A549 (cell line): ENCODE results near the gene ZNF831.

Experiments used
- HDAC2 ChIP-seq: fragments of 200-600 bp; sonication (generic); IDR thresholded peaks from 2 replicates; pipeline ENCODE4 v1.6.1; 2016
- JUNB ChIP-seq: fragments of >200 bp; sonication (Bioruptor Twin); formaldehyde crosslinking; IDR thresholded peaks from 2 replicates; pipeline ENCODE4 v1.6.1; 2016
- KDM1A ChIP-seq: fragments of 200-600 bp; sonication (generic); IDR thresholded peaks from 2 replicates; pipeline ENCODE4 v1.6.1; 2016; ENCODE audit warnings: low read depth, mild to moderate bottlenecking
- KDM5A ChIP-seq: fragments of 200-600 bp; sonication (generic); IDR thresholded peaks from 2 replicates; pipeline ENCODE4 v1.6.1; 2016; ENCODE audit warnings: antibody characterized with exemption, mild to moderate bottlenecking
- NR3C1 ChIP-seq: fragments of >200 bp; sonication (Bioruptor Twin); formaldehyde crosslinking; IDR thresholded peaks from 3 replicates; pipeline ENCODE4 v1.6.1; 2017
- POLR2AphosphoS2 ChIP-seq: conservative IDR thresholded peaks from 2 replicates; pipeline ENCODE4 v1.6.1; 2012; ENCODE audit warnings: low read length, improper control_type of control experiment, inconsistent platforms
- RAD21 ChIP-seq, 2 experiments: fragments of >200 bp in 1 of 2; sonication (Bioruptor Twin) in 1 of 2; formaldehyde crosslinking in 1 of 2; IDR thresholded peaks in 1 of 2; conservative IDR thresholded peaks in 1 of 2; 2 replicates in 1 of 2; 3 replicates in 1 of 2; pipeline ENCODE4 v1.6.1; 2012 to 2018; ENCODE audit warnings: inconsistent platforms in 1 of 2
- RARB ChIP-seq: fragments of 250-450 bp; sonication (Bioruptor Pico); IDR thresholded peaks from 2 replicates; pipeline ENCODE4 v1.8.0; 2021; ENCODE audit warnings: mild to moderate bottlenecking, moderate library complexity
- RCOR1 ChIP-seq: fragments of 150-350 bp; IDR thresholded peaks from 2 replicates; pipeline ENCODE4 v1.6.1; 2014; ENCODE audit warnings: antibody characterized with exemption, low read length, low read depth
- ZFP36 ChIP-seq: fragments of 450-650 bp; IDR thresholded peaks from 2 replicates; pipeline ENCODE4 v1.6.1; 2014; ENCODE audit warnings: borderline replicate concordance; ENCODE audit not compliant: partially characterized antibody
- TF ChIP-seq, protein P1 (sequence below): fragments of >200 bp; sonication (Bioruptor Twin); formaldehyde crosslinking; IDR thresholded peaks from 3 replicates; pipeline ENCODE4 v1.5.1; 2016
- TF ChIP-seq, protein P2 (sequence below): fragments of 450-650 bp; IDR thresholded peaks from 2 replicates; pipeline ENCODE4 v1.6.1; 2014; ENCODE audit warnings: antibody characterized with exemption

DNA sequence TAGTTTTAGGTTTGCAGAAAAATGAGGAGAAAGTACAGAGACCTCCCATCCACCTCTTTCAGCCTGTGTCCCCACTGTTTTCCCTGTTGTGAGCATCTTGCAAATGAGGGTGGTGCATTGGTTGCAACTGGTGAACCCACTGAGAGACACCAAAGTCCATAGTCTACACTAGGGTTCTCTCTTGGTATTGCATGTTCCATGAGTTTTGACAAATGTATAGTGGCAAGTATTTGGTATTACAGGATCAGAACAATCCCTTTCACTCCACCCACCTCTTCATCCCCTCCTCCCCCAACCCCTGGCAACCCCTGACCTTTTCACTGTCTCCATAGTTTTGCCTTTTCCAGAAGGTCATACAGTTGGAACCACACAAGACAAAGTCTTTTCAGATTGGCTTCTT is 20.1 kb downstream of the ZNF831 start:
- TF ChIP-seq, protein P1, sequence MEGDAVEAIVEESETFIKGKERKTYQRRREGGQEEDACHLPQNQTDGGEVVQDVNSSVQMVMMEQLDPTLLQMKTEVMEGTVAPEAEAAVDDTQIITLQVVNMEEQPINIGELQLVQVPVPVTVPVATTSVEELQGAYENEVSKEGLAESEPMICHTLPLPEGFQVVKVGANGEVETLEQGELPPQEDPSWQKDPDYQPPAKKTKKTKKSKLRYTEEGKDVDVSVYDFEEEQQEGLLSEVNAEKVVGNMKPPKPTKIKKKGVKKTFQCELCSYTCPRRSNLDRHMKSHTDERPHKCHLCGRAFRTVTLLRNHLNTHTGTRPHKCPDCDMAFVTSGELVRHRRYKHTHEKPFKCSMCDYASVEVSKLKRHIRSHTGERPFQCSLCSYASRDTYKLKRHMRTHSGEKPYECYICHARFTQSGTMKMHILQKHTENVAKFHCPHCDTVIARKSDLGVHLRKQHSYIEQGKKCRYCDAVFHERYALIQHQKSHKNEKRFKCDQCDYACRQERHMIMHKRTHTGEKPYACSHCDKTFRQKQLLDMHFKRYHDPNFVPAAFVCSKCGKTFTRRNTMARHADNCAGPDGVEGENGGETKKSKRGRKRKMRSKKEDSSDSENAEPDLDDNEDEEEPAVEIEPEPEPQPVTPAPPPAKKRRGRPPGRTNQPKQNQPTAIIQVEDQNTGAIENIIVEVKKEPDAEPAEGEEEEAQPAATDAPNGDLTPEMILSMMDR: no peak
- TF ChIP-seq KDM1A: no peak
- TF ChIP-seq NR3C1: no peak
- no peak for TF ChIP-seq KDM5A
- TF ChIP-seq POLR2AphosphoS2: no peak
- no peak for TF ChIP-seq RARB (CRISPR knock-in tag)
- TF ChIP-seq ZFP36: no peak
- no peak for TF ChIP-seq JUNB
- TF ChIP-seq RCOR1: no peak
- no peak for TF ChIP-seq RAD21 (conservative IDR thresholded peaks at IDR 0.05 in 1 of 2, IDR thresholded peaks at IDR 0.05 in 1 of 2)
- no peak for TF ChIP-seq HDAC2
- TF ChIP-seq, protein P2, sequence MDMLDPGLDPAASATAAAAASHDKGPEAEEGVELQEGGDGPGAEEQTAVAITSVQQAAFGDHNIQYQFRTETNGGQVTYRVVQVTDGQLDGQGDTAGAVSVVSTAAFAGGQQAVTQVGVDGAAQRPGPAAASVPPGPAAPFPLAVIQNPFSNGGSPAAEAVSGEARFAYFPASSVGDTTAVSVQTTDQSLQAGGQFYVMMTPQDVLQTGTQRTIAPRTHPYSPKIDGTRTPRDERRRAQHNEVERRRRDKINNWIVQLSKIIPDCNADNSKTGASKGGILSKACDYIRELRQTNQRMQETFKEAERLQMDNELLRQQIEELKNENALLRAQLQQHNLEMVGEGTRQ: no peak
